Measurements from ENCODE around the gene MERTK. TPM values are rescaled to one million over a fixed set of nuclear protein-coding genes. Genes with fewer than 3 reads are reported as not detected.

MERTK gene
- total RNA-seq, 4 donors from 2014 or later = 32.4 to 102 (median 75.1) TPM

DNA sequence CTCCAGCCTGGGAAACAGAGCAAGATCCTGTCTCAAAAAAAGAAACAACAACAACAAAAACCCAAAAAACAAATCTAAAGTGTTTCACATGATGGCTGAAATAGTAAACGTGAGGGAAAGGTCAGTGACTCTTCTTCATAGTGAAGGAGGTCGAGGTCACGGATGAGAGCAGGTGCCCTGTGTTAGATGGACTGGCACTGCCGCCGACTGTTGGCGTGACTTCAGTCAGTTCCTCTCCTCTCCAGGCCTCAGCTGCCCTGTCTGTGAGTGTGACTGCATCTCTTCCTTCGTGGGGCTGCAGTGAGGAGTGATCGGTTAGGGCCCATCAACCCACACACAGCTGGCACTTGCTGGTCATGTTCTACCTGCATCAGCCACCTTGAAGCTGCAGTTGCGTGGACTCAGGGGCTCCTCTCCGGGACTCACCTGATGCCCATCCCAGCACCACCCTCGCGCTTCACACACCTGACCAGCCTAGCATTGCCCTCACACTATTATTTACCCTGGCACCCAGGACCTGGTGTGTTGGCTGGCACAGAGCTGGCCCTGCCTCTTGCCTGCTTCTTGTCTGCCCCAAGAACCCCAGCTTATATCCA lies 126.6 kb downstream of the MERTK start:
- TF ChIP-seq, protein P1, sequence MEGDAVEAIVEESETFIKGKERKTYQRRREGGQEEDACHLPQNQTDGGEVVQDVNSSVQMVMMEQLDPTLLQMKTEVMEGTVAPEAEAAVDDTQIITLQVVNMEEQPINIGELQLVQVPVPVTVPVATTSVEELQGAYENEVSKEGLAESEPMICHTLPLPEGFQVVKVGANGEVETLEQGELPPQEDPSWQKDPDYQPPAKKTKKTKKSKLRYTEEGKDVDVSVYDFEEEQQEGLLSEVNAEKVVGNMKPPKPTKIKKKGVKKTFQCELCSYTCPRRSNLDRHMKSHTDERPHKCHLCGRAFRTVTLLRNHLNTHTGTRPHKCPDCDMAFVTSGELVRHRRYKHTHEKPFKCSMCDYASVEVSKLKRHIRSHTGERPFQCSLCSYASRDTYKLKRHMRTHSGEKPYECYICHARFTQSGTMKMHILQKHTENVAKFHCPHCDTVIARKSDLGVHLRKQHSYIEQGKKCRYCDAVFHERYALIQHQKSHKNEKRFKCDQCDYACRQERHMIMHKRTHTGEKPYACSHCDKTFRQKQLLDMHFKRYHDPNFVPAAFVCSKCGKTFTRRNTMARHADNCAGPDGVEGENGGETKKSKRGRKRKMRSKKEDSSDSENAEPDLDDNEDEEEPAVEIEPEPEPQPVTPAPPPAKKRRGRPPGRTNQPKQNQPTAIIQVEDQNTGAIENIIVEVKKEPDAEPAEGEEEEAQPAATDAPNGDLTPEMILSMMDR (IDR thresholded peaks at IDR 0.05; ENCODE audit: low read depth) = no peak

GRCh38 chr2:112026509-112026908 lies 128.1 kb downstream of the MERTK start:
- TF ChIP-seq, protein P1 (IDR thresholded peaks at IDR 0.05; ENCODE audit: low read depth) = no peak

DNA sequence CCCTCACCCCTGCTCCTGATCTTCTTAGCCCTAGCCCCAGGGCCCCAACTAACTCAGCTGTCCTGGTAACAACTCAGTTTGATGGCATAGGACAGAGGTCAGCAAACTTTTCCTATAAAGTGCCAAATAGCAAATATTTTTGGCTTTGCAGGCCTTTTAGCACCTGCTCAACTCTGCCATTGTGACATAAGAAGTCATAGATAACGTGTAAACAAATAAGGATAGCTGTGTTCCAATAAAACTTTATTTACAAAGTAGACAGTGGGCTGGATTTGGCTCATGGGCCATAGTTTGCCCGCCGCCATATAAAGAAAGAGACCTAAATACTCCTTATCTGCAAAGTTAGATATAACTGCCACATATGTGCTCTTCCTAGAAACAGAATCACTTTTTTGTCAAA lies 129.4 kb downstream of the MERTK start:
- TF ChIP-seq, protein P1 (IDR thresholded peaks at IDR 0.05; ENCODE audit: low read depth) = no peak

DNA sequence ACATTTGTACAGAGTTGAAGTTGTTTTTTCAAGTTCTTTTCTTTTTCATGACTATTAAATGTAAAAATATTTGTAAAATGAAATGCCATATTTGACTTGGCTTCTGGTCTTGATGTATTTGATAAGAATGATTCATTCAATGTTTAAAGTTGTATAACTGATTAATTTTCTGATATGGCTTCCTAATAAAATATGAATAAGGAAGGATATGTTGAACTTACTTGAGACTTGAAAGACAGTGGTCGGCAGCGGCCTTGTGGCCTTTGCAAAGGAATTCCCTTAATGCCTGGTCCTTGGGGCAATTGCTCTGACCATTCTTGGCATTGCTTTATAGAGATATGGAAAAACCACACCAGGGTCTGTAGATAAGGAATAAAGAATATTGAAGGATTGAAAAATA lies 130.8 kb downstream of the MERTK start:
- TF ChIP-seq, protein P1 (IDR thresholded peaks at IDR 0.05; ENCODE audit: low read depth) = no peak

- TF ChIP-seq, protein P1 (IDR thresholded peaks at IDR 0.05; ENCODE audit: low read depth) = no peak
Observed at GRCh38 chr2:112031473-112032223, 133.2 kb downstream of the MERTK start.

DNA sequence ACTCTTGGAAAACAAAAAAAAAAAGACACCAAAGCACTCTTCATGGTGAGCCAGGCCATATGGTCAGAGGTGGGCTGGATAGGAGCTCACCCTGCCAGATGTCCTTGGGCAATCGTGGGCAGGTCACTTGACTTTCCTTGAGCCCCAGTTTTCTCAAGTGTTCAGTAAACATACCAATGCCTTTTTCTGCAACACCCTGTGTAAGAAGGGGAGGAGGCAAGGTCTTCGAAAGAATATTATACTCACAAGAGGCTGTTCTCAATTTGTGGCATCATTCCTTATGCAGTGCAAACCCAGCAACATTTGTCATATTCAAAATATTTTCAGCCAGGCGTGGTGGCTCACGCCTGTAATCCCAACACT lies 133.8 kb downstream of the MERTK start:
- TF ChIP-seq, protein P1 (IDR thresholded peaks at IDR 0.05; ENCODE audit: low read depth) = no peak

GRCh38 chr2:112032689-112033465 lies 134.5 kb downstream of the MERTK start:
- TF ChIP-seq, protein P1 (IDR thresholded peaks at IDR 0.05; ENCODE audit: low read depth) = no peak

Data from subcutaneous adipose tissue (tissue), 4 donors.